Left cardiac atrium (tissue), 4 donors: Measurements from ENCODE around the gene SLK. TPM values are rescaled to one million over a fixed set of nuclear protein-coding genes. Genes with fewer than 3 reads are reported as not detected.
A peak's percentile ranks its signal among the peaks of the same experiment; 100 is the strongest.

Experiments
- ATAC-seq, 2 donors: fragments of 200-7000 bp; cut with Tn5 transposase; one replicate each; pipeline ENCODE4 v1.9.1; 2020; ENCODE audit warnings: mild to moderate bottlenecking in 2 of 2, moderate library complexity in 2 of 2
- DNase-seq: peaks from one replicate; pipeline ENCODE4 v3.0.0-alpha.2; 2020
- intact Hi-C, 2 donors: fragments of 100-400 bp; cut with DNase I; formaldehyde crosslinking; loops; one replicate each; pipeline versions ENCODE4 v1.14.1 to v1.15.1; 2022 to 2023
- total RNA-seq, 2 donors: library from RNA; stranded (reverse); fragmentation: NEBNext Ultra II Directional; extraction: Animal tissue kit (Norgen Biotek cat#: 25700); gene quantifications; one replicate each; pipeline ENCODE4 v1.2.1, GENCODE V29; 2021
- donor health status: DM: no; HTN: yes; CAD: no.
- donor health status: DM: no; HTN: yes; CAD: no; lungs with severe emphysema.
- donor health status: DM: yes; HTN: yes; CAD: no.
- donor health status: Dilated cardiomyopathy.

The SLK gene
- total RNA-seq, 2 donors from 2014 or later: 29.0 to 42.2 TPM

DNA sequence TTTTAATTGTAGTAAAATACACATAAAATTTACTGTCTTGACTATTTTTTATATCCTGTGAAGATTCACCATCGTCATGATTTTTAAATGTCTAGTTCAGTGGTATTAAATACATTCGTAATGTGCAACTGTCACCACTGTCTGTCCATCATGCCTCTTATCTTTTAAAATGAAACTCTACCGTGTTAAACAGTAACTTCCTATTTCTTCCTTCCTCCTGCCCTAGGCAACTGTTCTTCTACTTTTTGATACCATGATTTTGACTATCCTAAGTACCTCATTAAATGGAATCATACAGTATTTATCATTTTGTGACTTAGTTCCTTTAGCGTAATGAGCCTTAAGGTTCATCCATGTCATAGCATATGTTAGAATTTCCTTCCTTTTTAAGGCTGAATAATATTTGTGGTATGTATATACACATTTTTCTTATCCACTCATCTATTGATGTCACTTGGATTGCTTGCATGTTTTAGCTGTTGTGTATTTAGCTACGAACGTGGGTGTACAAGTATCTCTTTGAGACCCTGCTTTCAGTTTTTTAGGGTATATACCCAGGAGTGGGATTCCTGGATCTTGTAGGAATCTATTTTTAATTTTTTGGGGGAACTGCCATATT is 13.5 kb downstream of the SLK start:
- DNase-seq (no peak), ATAC-seq (no peak)
- intact Hi-C loops: no loop called here

DNA sequence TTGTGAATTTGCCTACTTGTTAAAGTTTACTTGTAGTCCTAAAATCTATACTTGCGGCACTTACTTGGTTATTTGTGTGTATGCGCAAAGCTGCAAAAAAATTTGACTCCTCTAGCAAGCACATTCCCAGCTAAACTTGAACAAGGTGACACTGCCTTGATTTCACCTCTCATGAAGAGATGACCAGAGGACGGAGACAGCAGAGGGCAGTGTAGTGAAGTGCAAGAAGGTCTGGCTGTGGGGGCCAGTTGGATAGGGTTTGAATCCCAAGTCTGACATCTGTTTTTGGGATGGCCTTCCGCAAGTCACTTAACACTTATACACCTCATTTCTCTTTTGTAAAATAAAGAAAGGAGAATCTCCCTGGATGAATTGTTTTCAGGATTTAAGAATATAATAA is 15.7 kb downstream of the SLK start:
- ATAC-seq: peak in 1 of 2 donors; percentile 39
- intact Hi-C loops: no loop called here
- DNase-seq: no peak

DNA sequence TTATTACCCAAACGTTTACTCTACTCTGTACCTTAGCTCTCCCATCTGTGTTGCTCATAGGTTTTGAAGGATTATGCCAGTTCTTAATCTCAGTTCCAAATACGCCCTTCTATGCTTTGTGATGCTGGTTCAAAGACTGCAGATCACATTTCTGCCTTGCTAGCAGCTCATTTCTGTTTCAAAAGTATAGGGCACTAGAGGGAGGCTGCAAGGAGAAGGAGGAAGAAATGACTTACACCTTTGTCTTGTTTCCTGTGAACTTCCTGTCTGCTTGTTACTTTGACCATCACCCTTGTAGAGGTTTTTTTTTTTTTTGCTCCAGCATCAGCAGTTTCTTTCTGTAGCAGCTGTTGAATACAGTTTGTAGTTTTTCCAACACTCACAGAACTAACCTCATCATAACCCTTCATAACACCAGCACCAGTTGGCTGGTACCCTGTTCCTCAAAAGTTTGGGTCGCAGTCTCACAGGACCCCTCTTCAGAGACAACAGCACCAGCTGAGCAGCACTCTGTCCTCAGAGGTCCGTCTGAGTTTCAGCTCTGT is 16.5 kb downstream of the SLK start:
- ATAC-seq (peak; percentile 19 to 22), DNase-seq (no peak)
- intact Hi-C loops: no loop called here

DNA sequence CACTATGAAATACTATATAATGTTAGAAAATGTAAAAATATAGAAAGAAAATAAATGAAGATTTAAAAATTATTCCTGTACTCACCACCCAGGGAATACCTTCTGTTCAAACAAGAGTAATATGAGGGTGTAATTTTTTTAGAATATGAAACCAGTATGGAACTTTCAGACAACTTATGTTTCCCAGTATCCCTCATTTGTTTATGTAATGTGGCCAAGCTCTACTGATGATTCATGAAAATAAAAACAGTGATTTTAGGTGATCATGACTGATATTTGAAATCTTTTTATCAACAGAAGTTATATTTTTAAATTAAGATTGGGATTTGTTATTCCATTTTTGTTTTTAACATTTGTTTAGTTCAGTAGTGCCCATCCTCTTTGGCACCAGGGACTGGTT is 18.8 kb downstream of the SLK start:
- ATAC-seq: no peak
- no peak for DNase-seq
- intact Hi-C loops: no loop called here

GRCh38 chr10:103986360-103986759 is 19.4 kb downstream of the SLK start:
- DNase-seq (no peak), ATAC-seq (peak in 1 of 2 donors; percentile 39)
- intact Hi-C loops: no loop called here

DNA sequence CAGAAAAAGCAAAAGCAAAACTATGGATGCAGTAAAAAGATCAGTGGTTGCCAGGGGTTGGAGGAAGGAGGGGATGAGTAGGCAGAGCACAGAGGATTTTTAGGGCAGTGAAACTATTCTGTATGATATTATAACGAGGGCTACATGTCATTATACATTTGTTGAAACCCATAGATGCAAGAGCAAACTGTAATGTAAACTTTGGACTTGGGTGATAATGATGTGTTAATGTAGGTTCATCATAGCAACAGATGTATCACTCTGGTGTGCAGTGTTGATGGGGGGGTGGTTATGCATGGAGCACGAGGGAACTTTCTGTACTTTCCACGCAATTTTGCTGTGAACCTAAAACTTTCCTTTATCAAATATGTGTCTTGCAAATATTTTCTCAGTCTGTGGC is 23.2 kb downstream of the SLK start:
- no peak for ATAC-seq
- no peak for DNase-seq
- intact Hi-C loops: no loop called here

DNA sequence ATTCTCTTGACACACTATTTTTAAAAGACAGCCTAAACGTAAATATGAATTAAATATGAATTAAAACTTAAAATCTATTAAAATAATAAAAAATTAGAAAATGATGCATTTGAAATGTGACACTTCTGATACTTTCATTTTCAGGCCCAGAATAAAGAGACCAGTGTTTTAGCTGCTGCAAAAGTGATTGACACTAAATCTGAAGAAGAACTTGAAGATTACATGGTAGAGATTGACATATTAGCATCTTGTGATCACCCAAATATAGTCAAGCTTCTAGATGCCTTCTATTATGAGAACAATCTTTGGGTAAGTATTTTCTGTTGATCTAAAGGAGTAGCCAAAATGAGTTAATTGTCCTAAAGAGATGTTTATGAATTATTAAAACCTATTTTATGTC is 23.6 kb downstream of the SLK start:
- intact Hi-C loops: no loop called here
- ATAC-seq (no peak), DNase-seq (no peak)

- intact Hi-C loops: no loop called here
- DNase-seq (no peak), ATAC-seq (no peak)
These were observed 24.6 kb downstream of the SLK start for GRCh38 chr10:103991393-103992128.

GRCh38 chr10:103995134-103995533 is 28.2 kb downstream of the SLK start:
- ATAC-seq: no peak
- intact Hi-C loops: no loop called here
- no peak for DNase-seq

GRCh38 chr10:103998805-103999204 is 31.9 kb downstream of the SLK start:
- intact Hi-C loops: no loop called here
- ATAC-seq: no peak
- no peak for DNase-seq

DNA sequence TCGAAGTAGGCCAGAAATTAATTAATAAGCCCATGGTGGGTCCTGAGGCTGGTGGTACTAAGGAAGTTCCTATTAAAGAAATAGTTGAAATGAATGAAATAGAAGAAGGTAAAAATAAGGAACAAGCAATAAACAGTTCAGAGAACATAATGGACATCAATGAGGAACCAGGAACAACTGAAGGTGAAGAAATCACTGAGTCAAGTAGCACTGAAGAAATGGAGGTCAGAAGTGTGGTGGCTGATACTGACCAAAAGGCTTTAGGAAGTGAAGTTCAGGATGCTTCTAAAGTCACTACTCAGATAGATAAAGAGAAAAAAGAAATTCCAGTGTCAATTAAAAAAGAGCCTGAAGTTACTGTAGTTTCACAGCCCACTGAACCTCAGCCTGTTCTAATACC is 36.0 kb downstream of the SLK start:
- ATAC-seq (no peak), DNase-seq (no peak)
- intact Hi-C loops: no loop called here

- intact Hi-C loops: no loop called here
- DNase-seq (no peak), ATAC-seq (no peak)
These were observed 38.4 kb downstream of the SLK start for GRCh38 chr10:104005172-104005863.

DNA sequence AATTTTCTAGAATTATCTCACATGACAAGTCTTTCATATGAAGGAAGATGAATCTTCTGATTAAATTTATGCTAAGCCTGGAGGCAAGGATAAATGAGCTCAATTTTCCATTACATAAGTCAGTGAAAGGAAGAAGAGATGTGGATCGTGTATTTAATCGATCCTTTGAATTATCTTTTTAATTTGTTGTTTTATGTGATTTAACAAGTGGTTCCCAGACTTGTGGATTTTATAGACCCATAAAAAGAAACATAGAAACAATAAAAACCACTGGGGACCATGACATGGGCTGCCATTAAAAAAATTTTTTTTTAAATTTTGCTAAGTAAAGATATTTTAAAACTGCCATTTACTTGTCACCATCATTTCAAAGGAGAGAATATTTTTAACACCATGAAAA is 45.0 kb downstream of the SLK start:
- ATAC-seq (no peak), DNase-seq (no peak)
- intact Hi-C loops: no loop called here

GRCh38 chr10:104013489-104013888 is 46.5 kb downstream of the SLK start:
- intact Hi-C loops: no loop called here
- ATAC-seq (no peak), DNase-seq (no peak)

- ATAC-seq (no peak), DNase-seq (no peak)
- intact Hi-C loops: no loop called here
These were observed 47.2 kb downstream of the SLK start for GRCh38 chr10:104014176-104014575.

GRCh38 chr10:104016661-104017060 is 49.7 kb downstream of the SLK start:
- intact Hi-C loops: no loop called here
- DNase-seq (no peak), ATAC-seq (no peak)

- DNase-seq (no peak), ATAC-seq (no peak)
- intact Hi-C loops: no loop called here
These were observed 51.5 kb downstream of the SLK start for GRCh38 chr10:104018471-104018870.

- intact Hi-C loops: loop anchor here in 1 of 2 donors (5.0 kb wide), 1 partner anchor 133 kb away; no protein-coding TSS in a partner anchor
These were observed 53.1 kb downstream of the SLK start for GRCh38 chr10:104020020-104020419.

DNA sequence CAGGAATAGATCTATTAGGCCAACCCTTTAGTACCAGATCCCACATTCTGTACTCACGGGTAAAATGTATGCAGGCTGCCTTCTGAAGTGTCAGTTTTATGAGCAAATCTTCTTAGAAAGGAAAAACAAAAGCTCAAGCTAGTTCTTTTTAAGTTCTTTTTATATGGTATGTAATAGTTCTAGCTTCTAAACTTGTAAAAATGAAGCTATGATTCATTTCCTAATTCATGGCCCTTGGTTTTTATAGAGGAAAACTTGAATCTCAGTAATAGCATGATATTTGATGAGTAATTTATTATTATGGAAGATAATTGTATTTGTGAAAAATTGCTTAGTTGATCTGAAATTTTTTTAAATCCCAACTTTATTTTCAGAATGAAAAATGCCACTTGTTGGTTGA is 54.3 kb downstream of the SLK start:
- DNase-seq: no peak
- ATAC-seq: no peak
- intact Hi-C loops: loop anchor here in 1 of 2 donors (5.0 kb wide), 1 partner anchor 134 kb away; no protein-coding TSS in a partner anchor

More at GRCh38 chr10:104020020-104020419, 53.1 kb downstream of the SLK start:
- DNase-seq (no peak), ATAC-seq (no peak)

GRCh38 chr10:104022026-104022425 is 55.1 kb downstream of the SLK start:
- ATAC-seq: no peak
- intact Hi-C loops: loop anchor here in 1 of 2 donors (5.0 kb wide), 1 partner anchor 135 kb away; no protein-coding TSS in a partner anchor
- DNase-seq: no peak
